ENCODE measurements around the gene NOL4L.
"Not testable (repeated sequence)": the region's sequence is repeated elsewhere in the genome, so short reads cannot be mapped to it uniquely, and the experiment has no call there.

Gene NOL4L

GRCh38 chr20:32465901-32466675 lies 119.0 kb downstream of the NOL4L start:
- not testable (repeated sequence) for DNase-seq

GRCh38 chr20:32465092-32465900 lies 119.8 kb downstream of the NOL4L start:
- no peak for DNase-seq

GRCh38 chr20:32464401-32465091 lies 120.6 kb downstream of the NOL4L start:
- DNase-seq: no peak

GRCh38 chr20:32463642-32464400 lies 121.3 kb downstream of the NOL4L start:
- DNase-seq: no peak

GRCh38 chr20:32462900-32463641 lies 122.1 kb downstream of the NOL4L start:
- DNase-seq: no peak

- no peak for DNase-seq
These were observed 123.1 kb downstream of the NOL4L start for GRCh38 chr20:32461836-32462600.

- no peak for DNase-seq
These were observed 124.3 kb downstream of the NOL4L start for GRCh38 chr20:32460683-32461320.

GRCh38 chr20:32460231-32460630 lies 124.9 kb downstream of the NOL4L start:
- no peak for DNase-seq

GRCh38 chr20:32458837-32459220 lies 126.3 kb downstream of the NOL4L start:
- DNase-seq: no peak

- no peak for DNase-seq
These were observed 126.9 kb downstream of the NOL4L start for GRCh38 chr20:32458061-32458836.

GRCh38 chr20:32457479-32457986 lies 127.6 kb downstream of the NOL4L start:
- DNase-seq: no peak

- DNase-seq: no peak
These were observed 128.2 kb downstream of the NOL4L start for GRCh38 chr20:32456869-32457478.

- DNase-seq: no peak
These were observed 129.0 kb downstream of the NOL4L start for GRCh38 chr20:32455901-32456701.

- DNase-seq: no peak
These were observed 129.8 kb downstream of the NOL4L start for GRCh38 chr20:32455171-32455900.

- DNase-seq: no peak
These were observed 130.7 kb downstream of the NOL4L start for GRCh38 chr20:32454164-32455145.

- no peak for DNase-seq
These were observed 131.5 kb downstream of the NOL4L start for GRCh38 chr20:32453467-32454163.

Data from DMS79 (cell line).